Smooth muscle cell (in vitro differentiated cells): ENCODE results near the gene EDA. TPM values are rescaled to one million over a fixed set of nuclear protein-coding genes. Genes with fewer than 3 reads are reported as not detected.
"Not testable (repeated sequence)": the region's sequence is repeated elsewhere in the genome, so short reads cannot be mapped to it uniquely, and the experiment has no call there.

ENCODE experiments used
- DNase-seq: peaks from one replicate; lab custom pipeline; 2025; ENCODE audit not compliant: unreplicated experiment; lab: John Stamatoyannopoulos, UW
- H2AFZ ChIP-seq: fragments of 200-600 bp; sonication (generic); 2 replicates; pipeline ENCODE4 v1.6.0; 2016; ENCODE audit warnings: antibody characterized with exemption, low read depth, mild to moderate bottlenecking
- H3F3A ChIP-seq: fragments of 200-600 bp; sonication (generic); 2 replicates; pipeline ENCODE4 v1.6.0; 2017; ENCODE audit warnings: antibody characterized with exemption, low read depth
- H3K27ac ChIP-seq: fragments of 200-600 bp; sonication (generic); 2 replicates; pipeline ENCODE4 v1.5.1; 2016; ENCODE audit warnings: low read depth, mild to moderate bottlenecking
- H3K27me3 ChIP-seq: fragments of 200-600 bp; sonication (generic); 2 replicates; pipeline ENCODE4 v1.6.1; 2016; ENCODE audit warnings: low read depth, mild to moderate bottlenecking
- H3K36me3 ChIP-seq: fragments of 200-600 bp; sonication (generic); 2 replicates; pipeline ENCODE4 v1.5.1; 2016; ENCODE audit warnings: low read depth
- H3K4me1 ChIP-seq: fragments of 200-600 bp; sonication (generic); 2 replicates; pipeline ENCODE4 v1.5.1; 2016; ENCODE audit warnings: low read depth
- H3K4me2 ChIP-seq: fragments of 200-600 bp; sonication (generic); 2 replicates; pipeline ENCODE4 v1.6.0; 2016; ENCODE audit warnings: mild to moderate bottlenecking
- H3K4me3 ChIP-seq: fragments of 200-600 bp; sonication (generic); 2 replicates; pipeline ENCODE4 v1.5.1; 2016; ENCODE audit warnings: mild to moderate bottlenecking
- H3K79me2 ChIP-seq: fragments of 200-600 bp; sonication (generic); 2 replicates; pipeline ENCODE4 v1.6.0; 2016; ENCODE audit warnings: low read depth, mild to moderate bottlenecking
- H3K9ac ChIP-seq: fragments of 200-600 bp; sonication (generic); 2 replicates; pipeline ENCODE4 v1.6.0; 2016; ENCODE audit warnings: low read depth
- H3K9me3 ChIP-seq: fragments of 200-600 bp; sonication (generic); replicated peaks from 2 replicates; pipeline ENCODE4 v1.5.1; 2016; ENCODE audit warnings: low read depth
- H4K20me1 ChIP-seq: fragments of 200-600 bp; sonication (generic); 2 replicates; pipeline ENCODE4 v1.6.0; 2016; ENCODE audit warnings: low read depth
- WGBS: methylation state at CpG from one replicate; pipeline ENCODE4 v1.1.7; 2016; ENCODE audit warnings: low lambda C conversion rate; 5-methylcytosine and 5-hydroxymethylcytosine counted together
- polyA plus RNA-seq: library from polyadenylated mRNA; unstranded; fragments of >200 nt; fragmentation: Nextera tagmentation; extraction: Ambion mirVana; gene quantifications from 2 replicates; pipeline ENCODE4 v1.2.1, GENCODE V29; 2016
- total RNA-seq: library from RNA; depleted of rRNA; stranded (reverse); fragments of >200 nt; gene quantifications from 2 replicates; pipeline ENCODE4 v1.2.3, GENCODE V29; 2014
- TF ChIP-seq, protein P1 (sequence below): fragments of 200-600 bp; sonication (generic); IDR thresholded peaks from 2 replicates; pipeline ENCODE4 v1.5.1; 2017; ENCODE audit warnings: borderline replicate concordance, mild to moderate bottlenecking, antibody characterized with exemption; ENCODE audit not compliant: insufficient read depth, poor library complexity, severe bottlenecking

EDA gene
- total and polyA plus RNA-seq, 2 experiments from 2014 or later = 2.0 TPM; not detected in 1

DNA sequence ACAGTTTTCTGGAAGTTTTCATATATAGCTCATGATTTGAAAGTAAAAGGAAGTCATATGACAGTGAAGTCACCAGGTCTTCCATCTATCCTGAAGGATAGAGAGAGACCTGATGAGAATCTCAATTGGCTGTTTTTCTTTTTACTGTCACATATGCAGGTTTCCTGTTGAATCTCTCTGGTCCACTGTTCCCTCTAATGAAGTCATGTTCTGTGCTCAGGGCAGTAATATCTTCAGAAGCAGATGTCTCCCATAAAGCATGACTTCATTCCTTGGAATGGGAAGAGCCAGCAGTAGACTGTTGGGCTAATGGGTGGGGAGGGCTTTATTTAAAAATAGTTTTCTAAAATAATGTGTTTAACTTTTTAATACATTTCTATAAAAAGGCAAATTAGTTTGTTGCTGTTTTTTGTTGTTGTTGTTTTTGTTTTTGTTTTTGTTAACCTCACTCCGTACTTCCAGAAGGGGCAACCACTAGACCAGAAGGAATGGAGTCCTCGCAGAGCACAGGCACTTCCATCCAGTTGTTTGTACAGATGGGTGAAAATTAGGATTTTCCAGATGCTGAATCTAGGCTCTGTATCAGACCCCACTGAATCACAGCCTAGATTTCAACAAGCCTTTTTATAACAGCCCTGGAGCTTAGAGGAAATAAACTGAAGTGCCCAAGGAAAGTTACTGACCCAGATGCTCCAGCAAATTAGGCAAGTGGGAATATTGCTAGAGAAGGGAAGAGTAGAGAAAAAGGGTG lies 379.6 kb downstream of the EDA start:
- Histone ChIP-seq H3F3A (no peaks in the 10 kb centered on the region), H4K20me1 (no peaks in the 10 kb centered on the region), H3K27me3 (no peaks in the 10 kb centered on the region), H2AFZ (no peak overlapping the region), H3K4me3 (no peak overlapping the region), H3K4me2 (no peak overlapping the region), H3K9me3 (no peaks in the 10 kb centered on the region), H3K4me1 (no peaks in the 10 kb centered on the region), H3K9ac (no peak overlapping the region), H3K36me3 (no peaks in the 10 kb centered on the region), H3K27ac (no peak overlapping the region), H3K79me2 (no peaks in the 10 kb centered on the region)
- TF ChIP-seq, protein P1, sequence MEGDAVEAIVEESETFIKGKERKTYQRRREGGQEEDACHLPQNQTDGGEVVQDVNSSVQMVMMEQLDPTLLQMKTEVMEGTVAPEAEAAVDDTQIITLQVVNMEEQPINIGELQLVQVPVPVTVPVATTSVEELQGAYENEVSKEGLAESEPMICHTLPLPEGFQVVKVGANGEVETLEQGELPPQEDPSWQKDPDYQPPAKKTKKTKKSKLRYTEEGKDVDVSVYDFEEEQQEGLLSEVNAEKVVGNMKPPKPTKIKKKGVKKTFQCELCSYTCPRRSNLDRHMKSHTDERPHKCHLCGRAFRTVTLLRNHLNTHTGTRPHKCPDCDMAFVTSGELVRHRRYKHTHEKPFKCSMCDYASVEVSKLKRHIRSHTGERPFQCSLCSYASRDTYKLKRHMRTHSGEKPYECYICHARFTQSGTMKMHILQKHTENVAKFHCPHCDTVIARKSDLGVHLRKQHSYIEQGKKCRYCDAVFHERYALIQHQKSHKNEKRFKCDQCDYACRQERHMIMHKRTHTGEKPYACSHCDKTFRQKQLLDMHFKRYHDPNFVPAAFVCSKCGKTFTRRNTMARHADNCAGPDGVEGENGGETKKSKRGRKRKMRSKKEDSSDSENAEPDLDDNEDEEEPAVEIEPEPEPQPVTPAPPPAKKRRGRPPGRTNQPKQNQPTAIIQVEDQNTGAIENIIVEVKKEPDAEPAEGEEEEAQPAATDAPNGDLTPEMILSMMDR = no peak
- DNase-seq = no peak
- WGBS = 74% methylated on average over 2 of the region's 2 CpGs

DNA sequence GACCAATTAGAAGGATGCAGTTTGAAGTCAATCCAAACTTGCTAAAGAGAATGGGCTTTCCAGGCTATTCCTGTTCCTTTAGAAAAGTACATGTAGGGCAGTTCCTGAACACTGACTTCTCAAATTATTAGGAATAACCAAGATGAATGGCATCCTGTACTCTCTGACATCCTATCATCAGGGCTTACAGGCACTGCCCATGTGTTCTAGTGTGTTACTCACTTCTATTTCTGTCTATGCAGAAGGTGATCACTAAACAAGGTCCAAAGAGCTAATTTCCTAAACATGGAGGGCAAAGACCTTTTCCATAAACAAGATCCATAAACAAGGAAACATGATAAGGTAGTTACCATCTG lies 380.2 kb downstream of the EDA start:
- no peak for DNase-seq

DNA sequence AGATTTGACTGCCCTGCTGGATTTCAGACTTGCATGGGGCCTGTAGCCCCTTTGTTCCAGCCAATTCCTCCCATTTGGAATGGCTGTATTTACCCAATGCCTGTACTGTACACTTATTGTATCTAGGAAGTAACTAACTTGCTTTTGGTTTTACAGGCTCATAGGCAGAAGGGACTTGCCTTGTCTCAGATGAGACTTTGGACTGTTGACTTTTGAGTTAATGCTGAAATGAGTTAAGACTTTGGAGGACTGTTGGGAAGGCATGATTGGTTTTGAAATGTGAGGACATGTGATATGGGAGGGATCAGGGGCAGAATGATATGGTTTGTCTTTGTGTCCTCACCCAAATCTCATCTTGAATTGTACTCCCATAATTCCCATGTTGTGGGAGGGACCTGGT lies 382.4 kb downstream of the EDA start:
- H3K9me3 ChIP-seq, H3K9ac ChIP-seq, H3K79me2 ChIP-seq, H2AFZ ChIP-seq, H3K27me3 ChIP-seq, H3K4me3 ChIP-seq, H3K4me2 ChIP-seq, DNase-seq, H3F3A ChIP-seq, H3K4me1 ChIP-seq, H4K20me1 ChIP-seq, H3K36me3 ChIP-seq, H3K27ac ChIP-seq: not testable (repeated sequence)

More for the DNA sequence above, 380.2 kb downstream of the EDA start:
- no peaks in the 10 kb centered on the region for H3F3A ChIP-seq
- H2AFZ ChIP-seq = no peak overlapping the region
- H3K4me1 ChIP-seq = no peaks in the 10 kb centered on the region
- H3K9ac ChIP-seq = no peak overlapping the region
- H3K36me3 ChIP-seq = no peaks in the 10 kb centered on the region
- no peaks in the 10 kb centered on the region for H3K79me2 ChIP-seq
- H4K20me1 ChIP-seq = no peaks in the 10 kb centered on the region
- TF ChIP-seq, protein P1 = no peak
- no peak overlapping the region for H3K27ac ChIP-seq
- H3K27me3 ChIP-seq = no peaks in the 10 kb centered on the region
- H3K4me2 ChIP-seq = no peak overlapping the region
- no peaks in the 10 kb centered on the region for H3K9me3 ChIP-seq
- no peak overlapping the region for H3K4me3 ChIP-seq

DNA sequence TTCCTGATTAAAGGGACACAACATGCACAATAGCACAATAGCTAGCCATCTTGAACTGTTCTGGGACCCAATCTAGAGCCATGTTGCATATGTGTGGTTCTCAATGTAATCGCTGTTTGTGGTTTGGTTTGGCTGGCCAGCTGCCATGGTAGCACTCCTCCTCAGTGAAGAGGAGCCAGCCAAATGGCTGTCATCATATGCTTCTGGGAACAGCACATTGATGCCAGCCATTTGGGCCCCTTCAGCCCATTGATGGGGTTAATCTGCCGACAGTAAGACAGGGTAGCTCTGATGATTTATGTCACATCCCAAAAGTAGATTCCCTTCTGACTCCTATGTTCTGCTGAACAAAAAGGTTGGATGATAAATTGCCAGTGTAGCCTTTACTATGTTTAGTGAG lies 385.4 kb downstream of the EDA start:
- Histone ChIP-seq H3K4me3 (no peak overlapping the region), H3F3A (no peaks in the 10 kb centered on the region), H3K27me3 (no peaks in the 10 kb centered on the region), H3K4me2 (no peak overlapping the region), H3K27ac (no peak overlapping the region), H3K9me3 (no peaks in the 10 kb centered on the region), H3K9ac (no peak overlapping the region), H3K4me1 (no peaks in the 10 kb centered on the region), H2AFZ (no peak overlapping the region), H4K20me1 (no peaks in the 10 kb centered on the region), H3K79me2 (no peaks in the 10 kb centered on the region), H3K36me3 (no peaks in the 10 kb centered on the region)
- TF ChIP-seq, protein P1 = no peak
- no peak for DNase-seq
- 83% methylated on average over 2 of the region's 2 CpGs for WGBS
